Activated CD8-positive, alpha-beta memory T cell treated with anti-CD3 and anti-CD28 coated beads, Interleukin-2, amount 50 U/mL, for 1 hour (primary cell): ENCODE measurements around the gene DOK7.

Experiments
- DNase-seq: peaks from one replicate; pipeline ENCODE4 v3.0.0-alpha.2; 2020; ENCODE audit errors: extremely low read depth

Gene DOK7, protein sequence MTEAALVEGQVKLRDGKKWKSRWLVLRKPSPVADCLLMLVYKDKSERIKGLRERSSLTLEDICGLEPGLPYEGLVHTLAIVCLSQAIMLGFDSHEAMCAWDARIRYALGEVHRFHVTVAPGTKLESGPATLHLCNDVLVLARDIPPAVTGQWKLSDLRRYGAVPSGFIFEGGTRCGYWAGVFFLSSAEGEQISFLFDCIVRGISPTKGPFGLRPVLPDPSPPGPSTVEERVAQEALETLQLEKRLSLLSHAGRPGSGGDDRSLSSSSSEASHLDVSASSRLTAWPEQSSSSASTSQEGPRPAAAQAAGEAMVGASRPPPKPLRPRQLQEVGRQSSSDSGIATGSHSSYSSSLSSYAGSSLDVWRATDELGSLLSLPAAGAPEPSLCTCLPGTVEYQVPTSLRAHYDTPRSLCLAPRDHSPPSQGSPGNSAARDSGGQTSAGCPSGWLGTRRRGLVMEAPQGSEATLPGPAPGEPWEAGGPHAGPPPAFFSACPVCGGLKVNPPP

GRCh38 chr4:3462790-3463415, at the start of gene DOK7:
Gene DOK7, plus strand, starts transcription at chr4:3463306. Its CDS starts 70 bp downstream, at chr4:3463376.
- DNase-seq = no peak

GRCh38 chr4:3413675-3414420, 49.3 kb upstream of the DOK7 start:
- DNase-seq = no peak

DNA sequence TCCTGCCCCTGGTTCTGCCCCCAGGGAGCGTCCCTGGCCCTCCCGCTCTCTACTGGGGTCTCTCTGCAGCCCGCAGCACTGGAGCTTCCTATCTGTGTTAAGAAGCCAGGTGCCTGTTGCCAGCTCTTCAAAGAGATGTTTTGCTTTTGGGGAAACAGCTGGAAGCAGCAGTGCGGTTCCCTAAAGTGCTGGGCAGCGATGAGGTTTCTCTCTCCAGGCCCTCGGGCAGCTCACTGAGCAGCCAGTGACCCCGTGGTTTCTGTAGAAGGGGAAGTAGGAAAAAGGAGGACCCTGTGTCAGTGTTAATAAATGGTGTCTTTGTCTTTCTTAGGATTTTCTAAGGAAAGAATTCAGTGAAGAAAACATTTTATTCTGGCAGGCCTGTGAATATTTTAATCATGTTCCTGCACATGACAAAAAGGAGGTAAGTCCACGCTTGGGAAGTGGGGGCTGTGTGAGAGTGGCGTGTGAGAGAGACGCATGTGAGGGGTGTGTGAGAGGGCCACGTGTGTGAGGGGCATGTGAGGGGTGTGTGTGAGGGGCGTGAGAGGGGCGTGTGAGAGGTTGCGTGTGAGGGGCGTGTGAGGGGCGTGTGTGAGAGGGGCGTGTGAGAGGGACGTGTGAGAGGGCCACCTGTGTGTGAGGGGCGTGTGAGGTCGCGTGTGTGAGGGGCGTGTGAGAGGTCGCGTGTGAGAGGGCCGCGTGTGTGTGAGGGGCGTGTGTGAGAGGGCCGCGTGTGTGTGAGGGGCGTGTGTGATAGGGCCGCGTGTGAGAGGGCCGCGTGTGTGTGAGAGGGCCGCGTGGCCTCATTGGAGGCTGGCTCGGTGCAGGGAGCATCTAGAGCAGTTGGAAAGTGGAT, 48.5 kb upstream of the DOK7 start:
- no peak for DNase-seq

DNA sequence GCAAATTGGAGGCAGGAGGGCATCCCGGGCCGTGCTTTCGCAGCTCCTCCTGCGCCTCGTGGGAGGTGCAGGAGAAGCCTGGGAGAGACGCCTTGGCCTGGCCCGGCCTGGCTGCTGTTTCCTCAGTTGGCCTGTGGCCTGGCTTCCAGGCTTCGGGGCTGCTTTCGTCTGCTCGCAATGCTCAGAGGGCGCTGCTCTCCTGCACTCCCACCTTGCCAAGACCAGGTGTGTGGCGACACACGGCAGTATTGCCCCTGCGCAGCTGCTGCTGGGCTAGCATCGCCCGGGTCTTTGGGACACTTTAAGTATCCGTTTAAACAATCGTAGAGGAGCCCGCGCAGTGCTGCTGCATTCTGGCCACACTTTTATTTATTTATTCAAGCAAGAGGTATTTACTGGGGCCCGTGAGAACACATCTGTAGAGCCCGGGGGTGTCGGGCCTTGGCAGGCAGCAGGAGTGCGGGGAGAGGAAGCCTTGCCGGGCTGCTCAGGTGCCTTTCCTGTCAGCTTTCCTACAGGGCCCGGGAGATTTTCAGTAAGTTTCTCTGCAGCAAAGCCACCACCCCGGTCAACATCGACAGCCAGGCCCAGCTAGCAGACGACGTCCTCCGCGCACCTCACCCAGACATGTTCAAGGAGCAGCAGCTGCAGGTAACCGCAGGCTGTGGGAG, 47.5 kb upstream of the DOK7 start:
- no peak for DNase-seq

DNA sequence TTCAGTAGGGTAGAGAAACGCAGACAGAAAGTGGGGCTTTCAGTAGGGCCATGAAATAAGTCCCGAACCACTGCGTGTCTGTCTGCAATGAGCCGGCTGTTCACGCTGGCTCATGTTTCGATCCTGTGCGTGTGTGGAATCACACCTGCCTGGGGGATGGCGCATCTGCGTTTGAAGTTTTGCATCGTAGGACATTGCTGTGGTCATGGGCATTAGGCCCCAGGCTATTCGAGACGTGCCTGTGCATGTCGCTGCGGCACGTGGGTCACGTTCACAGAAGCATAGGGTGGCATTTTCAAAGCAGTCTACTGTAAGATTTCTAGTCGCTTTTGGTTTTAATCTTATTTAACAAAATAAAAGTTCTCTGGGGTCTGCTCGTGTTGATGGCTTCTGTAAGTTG, 46.8 kb upstream of the DOK7 start:
- no peak for DNase-seq

DNA sequence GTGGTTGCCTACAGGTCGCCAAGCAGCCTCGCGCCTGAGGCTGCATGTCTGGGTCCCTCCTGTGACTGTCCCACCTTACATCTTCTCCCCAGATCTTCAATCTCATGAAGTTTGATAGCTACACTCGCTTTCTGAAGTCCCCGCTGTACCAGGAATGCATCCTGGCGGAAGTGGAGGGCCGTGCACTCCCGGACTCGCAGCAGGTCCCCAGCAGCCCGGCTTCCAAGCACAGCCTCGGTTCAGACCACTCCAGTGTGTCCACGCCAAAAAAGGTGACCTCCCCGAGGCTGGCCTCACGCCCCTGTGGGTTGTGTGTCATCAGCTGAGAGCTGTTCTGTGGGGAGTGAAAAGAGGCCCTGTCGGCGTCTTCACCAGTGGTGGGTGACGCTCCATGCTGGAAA, 46.3 kb upstream of the DOK7 start:
- DNase-seq = no peak

- no peak for DNase-seq
These were observed 45.7 kb upstream of the DOK7 start for GRCh38 chr4:3417448-3417847.

DNA sequence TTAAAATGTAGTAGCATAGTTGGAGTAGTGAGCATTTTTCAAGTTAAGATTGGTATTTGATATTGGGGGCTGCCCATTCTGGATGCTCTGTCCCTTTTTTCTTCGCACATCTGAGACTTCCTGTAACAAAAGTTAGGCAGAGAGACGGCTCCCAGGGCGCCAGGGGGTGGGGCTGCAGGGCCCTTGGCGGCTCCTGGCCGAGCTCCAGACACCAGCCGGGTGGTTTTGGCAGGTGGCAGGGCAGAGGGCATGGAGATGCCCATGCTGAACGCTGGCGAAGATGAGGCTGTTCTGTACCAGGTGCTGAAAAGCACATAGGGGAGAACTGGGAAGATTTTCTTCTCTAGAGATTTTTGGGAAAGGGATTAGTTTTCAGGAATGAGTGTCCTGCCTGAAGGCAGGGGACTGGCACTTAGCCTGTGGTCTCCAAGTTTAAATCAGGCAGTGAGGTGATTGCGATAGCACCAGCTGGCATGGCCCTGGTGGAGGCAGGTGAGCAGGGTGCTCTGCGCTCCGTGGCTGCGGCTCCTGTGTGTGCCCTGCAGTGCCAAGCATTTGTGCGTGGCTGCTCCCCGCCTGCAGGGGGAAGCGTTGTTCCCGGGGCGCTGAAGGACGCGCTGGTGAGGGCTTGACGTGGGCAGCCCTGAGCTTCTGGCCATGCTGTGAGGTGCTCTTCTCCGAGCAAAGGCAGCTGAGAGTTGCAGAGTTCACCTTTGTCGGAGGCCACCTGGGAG, 44.9 kb upstream of the DOK7 start:
- no peak for DNase-seq

- DNase-seq = no peak
These were observed 43.1 kb upstream of the DOK7 start for GRCh38 chr4:3419836-3420605.

GRCh38 chr4:3420606-3420955, 42.5 kb upstream of the DOK7 start:
- DNase-seq = no peak

DNA sequence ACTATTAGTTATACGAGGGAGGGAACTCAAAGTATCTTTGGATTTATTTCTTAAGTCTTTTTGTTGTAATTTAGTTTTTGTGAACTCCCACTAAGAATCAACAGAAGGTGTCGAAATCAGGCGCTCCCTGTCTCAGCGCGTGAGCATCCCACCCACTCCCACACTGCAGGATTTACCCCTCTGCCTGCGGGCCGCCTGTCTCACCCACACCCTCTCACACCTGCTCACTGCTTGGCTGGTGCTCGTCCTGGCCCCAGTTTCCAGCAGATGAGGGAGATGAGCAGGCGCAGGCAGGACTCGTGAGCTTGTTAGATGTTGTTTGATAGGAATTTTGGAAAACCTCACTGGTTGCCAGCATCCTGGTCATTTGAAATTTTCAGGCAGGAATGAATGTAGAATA, 42.1 kb upstream of the DOK7 start:
- DNase-seq = no peak

DNA sequence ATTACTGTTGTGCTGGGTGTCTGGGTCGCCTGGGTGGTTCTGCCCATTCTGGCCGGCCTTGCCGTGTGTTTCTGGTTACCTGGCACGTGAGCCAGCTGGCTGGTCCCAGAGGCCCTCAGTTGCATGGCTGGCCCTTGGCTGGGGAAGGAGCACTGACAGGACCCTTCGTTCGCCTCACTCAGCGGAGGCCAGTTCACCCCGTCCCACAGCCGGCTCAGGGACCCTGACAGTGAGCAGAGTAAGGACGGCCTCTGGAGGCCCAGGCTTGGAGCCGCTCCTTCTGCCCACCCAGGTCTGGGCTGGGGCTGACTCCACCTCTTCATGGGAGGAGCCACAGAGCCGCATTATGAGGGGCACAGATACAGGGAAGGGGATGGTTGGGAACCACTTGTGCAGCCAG, 41.6 kb upstream of the DOK7 start:
- no peak for DNase-seq

DNA sequence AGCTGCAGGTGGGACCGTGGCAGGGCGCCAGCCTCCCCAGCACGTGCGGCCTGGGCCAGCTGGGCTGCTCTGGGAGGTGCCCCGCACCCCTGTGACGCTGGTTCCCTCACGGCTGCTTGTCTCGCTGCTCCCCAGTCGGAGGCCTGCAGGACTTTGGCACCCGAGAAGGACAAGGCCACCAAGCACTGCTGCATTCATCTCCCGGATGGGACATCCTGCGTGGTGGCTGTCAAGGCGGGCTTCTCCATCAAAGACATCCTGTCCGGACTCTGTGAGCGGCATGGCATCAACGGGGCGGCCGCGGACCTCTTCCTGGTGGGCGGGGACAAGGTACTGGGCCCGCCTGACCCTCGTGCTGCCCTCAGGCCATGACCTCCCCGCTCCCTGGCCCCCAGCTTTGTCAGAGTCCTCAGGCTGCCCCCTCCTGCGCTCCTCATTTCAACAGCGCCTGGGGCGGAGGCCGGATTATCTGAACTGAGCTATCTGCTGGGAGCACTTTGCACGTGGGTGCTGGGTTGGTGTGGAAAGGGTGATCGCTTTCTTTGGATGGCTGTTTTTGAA, 40.8 kb upstream of the DOK7 start:
- DNase-seq = no peak

DNA sequence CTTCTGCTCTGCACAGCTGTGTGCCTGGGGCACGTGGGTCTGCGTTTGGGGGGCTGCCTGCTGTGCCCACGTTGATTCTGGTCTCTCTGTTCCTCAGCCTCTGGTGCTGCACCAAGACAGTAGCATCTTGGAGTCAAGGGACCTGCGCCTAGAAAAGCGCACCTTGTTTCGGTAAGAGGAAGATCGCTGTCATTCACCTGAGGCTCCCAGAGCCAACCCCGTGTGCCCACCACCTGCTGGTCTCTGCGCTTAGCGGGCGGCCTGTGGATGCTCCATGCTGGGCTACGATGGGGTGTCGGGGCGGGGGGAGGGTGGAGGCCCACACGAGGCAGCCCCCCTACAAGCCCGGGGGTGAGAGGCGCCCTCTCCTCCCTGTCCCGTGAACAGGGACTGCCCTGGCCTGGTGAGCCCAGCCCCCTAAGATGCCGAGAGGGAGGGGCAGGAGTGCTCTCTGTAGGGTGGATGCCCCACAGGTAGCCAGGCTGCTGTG, 40.3 kb upstream of the DOK7 start:
- DNase-seq = no peak

GRCh38 chr4:3423406-3423805, 39.7 kb upstream of the DOK7 start:
- DNase-seq = no peak

DNA sequence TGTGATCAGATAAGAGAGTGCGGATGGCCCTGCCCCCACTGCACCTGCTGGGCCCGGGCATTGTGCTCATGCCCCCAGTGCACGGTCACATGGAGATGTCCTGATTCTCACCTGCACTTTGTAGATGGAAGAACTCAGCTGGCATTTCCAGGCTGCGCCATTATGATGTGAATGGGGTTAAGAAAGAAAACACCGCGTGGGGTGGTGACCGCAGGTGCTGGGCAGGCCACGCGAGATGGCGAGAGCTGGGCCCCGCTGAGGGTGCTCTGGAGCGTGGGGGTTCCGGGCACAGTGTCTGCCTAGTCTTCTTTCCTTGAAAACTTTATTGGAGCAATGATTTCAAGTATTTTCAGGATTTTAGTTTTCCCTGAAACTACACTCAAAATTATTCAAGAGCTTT, 39.2 kb upstream of the DOK7 start:
- no peak for DNase-seq

DNA sequence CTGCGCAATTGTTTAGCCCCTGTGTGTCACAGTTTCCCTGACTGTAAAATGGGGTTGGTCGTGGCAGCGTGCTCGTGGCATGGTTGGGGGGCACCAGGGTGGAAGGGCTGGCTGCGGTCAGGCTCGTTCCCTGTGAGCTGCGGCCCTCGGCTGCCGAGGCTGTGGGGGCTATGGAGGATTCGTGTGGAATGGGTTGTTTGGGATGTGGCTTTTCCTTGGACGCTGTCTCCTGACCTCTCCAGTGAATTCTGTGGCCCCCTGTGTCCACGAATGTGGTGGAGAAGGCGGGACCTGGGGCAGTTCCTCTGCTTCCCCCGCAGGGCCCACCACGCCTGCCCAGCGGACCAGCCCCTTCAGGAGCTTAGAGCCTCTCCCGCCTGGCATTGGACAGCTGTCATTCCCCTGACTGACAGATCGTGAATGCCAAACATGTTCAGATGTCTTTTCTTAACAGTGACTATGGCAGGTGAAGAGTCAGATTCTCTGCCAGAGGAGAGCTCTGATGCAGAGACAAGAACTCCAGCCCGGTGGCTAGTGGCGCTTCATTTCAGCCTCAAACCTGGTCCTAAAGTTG, 38.5 kb upstream of the DOK7 start:
- DNase-seq = no peak

DNA sequence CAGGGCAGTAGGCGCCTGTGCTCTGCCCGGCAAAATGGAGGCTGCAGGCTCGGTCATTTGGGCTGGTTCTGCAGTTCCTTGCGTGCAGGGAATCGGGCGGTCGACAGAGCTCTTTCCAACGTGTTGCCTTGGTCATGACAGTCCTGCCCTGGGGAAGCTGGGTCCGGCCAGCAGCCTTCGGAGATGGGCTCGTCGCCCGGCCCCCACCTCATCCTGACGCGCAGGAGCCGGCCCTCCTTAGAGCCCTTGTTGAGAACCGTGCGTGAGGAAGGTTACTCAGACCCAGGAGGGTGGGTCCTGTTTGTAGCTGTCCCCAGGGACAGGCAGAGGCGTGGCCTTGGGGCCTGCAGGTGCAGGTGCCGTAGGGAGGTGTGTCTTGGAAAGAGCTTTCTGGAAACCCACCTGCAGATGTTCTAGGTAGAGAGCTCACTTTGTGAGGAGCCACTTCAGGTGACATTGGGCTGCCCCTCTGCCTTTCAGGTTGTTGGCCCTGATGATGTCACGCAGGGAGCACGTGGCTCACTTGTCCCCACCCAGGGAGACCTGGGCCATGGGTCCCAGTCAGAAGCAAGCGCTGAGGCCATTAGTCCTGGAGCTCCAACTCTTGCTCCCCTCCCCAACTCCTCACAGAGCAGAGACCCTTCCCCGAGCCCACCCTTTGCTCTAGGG, 36.5 kb upstream of the DOK7 start:
- no peak for DNase-seq
